IPS-18a (cell line): ENCODE data around the gene SCUBE1.

Experiments used
- H3K27ac ChIP-seq: one replicate; pipeline ENCODE4 v1.5.1; 2013; ENCODE audit warnings: low read length
- H3K27me3 ChIP-seq: one replicate; pipeline ENCODE4 v1.6.1; 2013; ENCODE audit warnings: mild to moderate bottlenecking, low read length; ENCODE audit not compliant: control insufficient read depth, insufficient read depth
- H3K36me3 ChIP-seq: one replicate; pipeline ENCODE4 v1.6.1; 2013; ENCODE audit warnings: low read depth, low read length; ENCODE audit not compliant: control insufficient read depth
- H3K4me1 ChIP-seq: one replicate; pipeline ENCODE4 v1.6.1; 2013; ENCODE audit warnings: low read depth, low read length; ENCODE audit not compliant: control insufficient read depth
- H3K4me3 ChIP-seq: one replicate; pipeline ENCODE4 v1.5.1; 2013; ENCODE audit warnings: low read length
- H3K9ac ChIP-seq: one replicate; pipeline ENCODE4 v1.6.1; 2013; ENCODE audit warnings: mild to moderate bottlenecking, low read length, moderate library complexity
- H3K9me3 ChIP-seq: one replicate; pipeline ENCODE4 v1.6.1; 2013; ENCODE audit warnings: low read depth, low read length; ENCODE audit not compliant: control insufficient read depth

Gene SCUBE1

DNA sequence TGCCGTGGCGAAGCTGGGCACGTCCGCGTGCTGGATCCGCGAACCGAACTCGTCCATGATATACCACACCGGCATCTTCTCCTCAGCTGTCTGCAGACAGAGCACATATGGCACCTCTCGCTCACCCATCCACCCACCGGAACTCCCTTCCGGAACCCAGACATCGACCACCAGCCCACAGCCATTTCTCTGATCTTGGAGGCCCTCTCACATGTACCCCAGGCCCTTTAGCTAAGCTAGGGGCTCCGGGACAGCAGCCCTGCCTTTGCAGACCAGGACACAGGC lies 163.3 kb downstream of the SCUBE1 start:
- Histone ChIP-seq H3K36me3 (peaks cover 52% of the 10 kb centered on the region), H3K27ac (no peak overlapping the region), H3K4me1 (no peaks in the 10 kb centered on the region), H3K9me3 (no peaks in the 10 kb centered on the region), H3K9ac (no peak overlapping the region), H3K27me3 (no peaks in the 10 kb centered on the region), H3K4me3 (no peak overlapping the region)

DNA sequence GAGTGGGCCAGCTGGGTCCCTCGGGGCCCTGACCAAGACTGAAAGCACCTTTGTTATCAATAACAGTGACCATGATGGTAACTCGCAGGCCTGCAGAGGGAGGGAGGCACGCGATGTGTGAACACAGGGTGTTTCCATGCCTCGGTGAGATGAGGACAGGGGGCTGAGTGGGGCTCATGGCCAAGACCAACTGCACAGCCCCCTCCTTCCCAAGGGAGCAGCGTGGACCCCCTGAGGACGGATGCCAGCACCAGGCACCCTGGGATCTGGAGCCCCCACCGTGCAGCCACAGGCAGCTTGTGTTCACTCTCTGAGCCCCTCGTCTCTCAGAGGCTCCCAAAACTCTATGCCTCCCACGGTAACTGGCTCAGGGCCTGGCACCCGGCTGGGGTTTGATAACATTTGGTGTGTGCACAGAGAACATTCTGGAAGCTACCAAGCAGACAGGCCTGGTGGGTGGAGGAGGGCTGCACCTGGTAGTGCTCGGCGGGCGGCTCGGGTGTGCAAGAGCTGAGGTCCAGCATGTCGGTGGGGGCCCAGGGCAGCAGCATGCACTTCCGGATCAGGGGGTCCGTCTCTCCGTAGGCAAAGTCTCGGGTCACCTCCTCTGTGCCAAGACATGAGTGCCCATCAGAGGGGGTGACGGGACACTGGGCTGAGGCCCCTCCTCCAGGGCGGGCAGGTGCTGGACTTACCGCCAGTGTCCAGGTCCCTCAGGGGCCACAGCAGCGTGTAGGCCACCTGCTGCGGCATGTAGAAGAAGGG lies 163.8 kb downstream of the SCUBE1 start:
- Histone ChIP-seq H3K27ac (no peak overlapping the region), H3K4me1 (no peaks in the 10 kb centered on the region), H3K36me3 (peaks cover 57% of the 10 kb centered on the region), H3K27me3 (no peaks in the 10 kb centered on the region), H3K4me3 (no peak overlapping the region), H3K9ac (no peak overlapping the region), H3K9me3 (no peaks in the 10 kb centered on the region)

DNA sequence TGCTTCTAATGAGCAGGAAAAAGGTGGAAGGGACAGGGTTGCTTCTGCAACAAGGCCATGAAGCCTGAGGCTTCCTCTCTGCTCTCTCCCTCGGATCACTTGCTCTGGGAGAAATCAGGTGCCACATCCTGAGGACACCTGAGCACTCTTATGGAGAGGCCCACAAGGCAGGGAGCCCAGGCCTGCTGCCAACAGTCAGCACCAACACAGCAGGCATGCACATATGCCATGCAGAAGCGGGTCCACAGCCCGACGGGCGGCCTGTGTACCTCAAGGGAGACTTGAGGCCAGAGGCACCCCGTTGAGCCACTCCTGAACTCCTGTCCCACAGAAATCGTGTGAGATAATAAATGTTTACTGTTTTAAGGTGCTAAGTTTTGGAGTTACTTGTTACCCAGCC lies 165.7 kb downstream of the SCUBE1 start:
- Histone ChIP-seq H3K9me3 (no peaks in the 10 kb centered on the region), H3K36me3 (peaks cover 72% of the 10 kb centered on the region), H3K9ac (no peak overlapping the region), H3K27me3 (no peaks in the 10 kb centered on the region), H3K4me1 (no peaks in the 10 kb centered on the region), H3K4me3 (no peak overlapping the region), H3K27ac (no peak overlapping the region)

DNA sequence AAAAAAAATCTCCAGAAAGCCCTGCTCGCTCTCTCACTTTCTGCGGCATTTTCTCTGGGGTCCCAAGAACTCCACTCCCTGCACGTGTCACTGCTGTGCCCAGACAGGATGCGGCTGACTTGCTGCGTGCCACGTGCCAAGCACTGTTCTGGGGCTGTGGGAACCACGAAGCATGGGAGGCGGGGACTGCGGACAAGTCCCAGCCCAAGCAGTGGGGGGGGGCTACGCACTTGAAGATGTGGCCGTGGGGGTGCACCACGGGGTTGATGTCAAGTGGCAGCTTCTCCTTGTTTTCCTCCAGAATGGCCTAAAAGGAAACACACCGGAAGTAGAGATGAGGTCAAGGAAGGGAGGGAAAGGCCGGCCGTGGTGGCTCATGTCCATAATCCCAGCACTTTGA lies 167.1 kb downstream of the SCUBE1 start:
- H3K4me3 ChIP-seq: no peak overlapping the region
- H3K27ac ChIP-seq: no peak overlapping the region
- no peaks in the 10 kb centered on the region for H3K4me1 ChIP-seq
- no peaks in the 10 kb centered on the region for H3K27me3 ChIP-seq
- peaks cover 73% of the 10 kb centered on the region for H3K36me3 ChIP-seq
- no peaks in the 10 kb centered on the region for H3K9me3 ChIP-seq
- no peak overlapping the region for H3K9ac ChIP-seq

DNA sequence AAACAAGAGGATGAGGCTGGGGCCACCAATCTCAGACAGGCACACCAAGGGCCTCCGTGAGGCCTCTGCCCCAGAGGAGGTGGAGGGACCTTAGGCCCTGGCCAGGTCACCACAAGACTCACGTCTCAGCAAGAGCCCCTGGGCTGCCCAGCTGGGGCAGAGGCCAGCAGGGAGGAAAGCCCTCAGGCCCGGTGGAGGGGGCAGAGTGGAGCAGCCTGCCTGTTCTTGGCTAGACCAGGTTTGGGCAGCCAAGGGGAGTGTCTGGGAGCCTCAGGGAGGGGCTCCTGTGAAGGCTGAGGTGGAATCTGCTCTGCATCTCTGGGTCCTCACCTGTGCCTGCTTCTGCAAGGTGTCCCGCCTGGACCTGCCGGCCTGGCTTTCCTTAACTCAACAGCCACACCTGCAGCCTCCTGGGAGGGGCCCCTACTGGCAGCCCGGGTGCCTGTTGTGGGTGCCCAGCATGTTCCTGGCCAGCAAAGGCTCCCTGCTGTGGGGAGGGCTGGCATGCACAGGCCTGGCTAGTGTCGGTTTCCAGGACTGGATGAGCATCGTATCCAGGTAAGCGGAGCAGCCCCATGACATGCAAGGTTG lies 168.1 kb downstream of the SCUBE1 start:
- Histone ChIP-seq H3K36me3 (peaks cover 72% of the 10 kb centered on the region), H3K4me3 (no peak overlapping the region), H3K9me3 (no peaks in the 10 kb centered on the region), H3K27ac (no peak overlapping the region), H3K9ac (no peak overlapping the region), H3K4me1 (no peaks in the 10 kb centered on the region), H3K27me3 (no peaks in the 10 kb centered on the region)

DNA sequence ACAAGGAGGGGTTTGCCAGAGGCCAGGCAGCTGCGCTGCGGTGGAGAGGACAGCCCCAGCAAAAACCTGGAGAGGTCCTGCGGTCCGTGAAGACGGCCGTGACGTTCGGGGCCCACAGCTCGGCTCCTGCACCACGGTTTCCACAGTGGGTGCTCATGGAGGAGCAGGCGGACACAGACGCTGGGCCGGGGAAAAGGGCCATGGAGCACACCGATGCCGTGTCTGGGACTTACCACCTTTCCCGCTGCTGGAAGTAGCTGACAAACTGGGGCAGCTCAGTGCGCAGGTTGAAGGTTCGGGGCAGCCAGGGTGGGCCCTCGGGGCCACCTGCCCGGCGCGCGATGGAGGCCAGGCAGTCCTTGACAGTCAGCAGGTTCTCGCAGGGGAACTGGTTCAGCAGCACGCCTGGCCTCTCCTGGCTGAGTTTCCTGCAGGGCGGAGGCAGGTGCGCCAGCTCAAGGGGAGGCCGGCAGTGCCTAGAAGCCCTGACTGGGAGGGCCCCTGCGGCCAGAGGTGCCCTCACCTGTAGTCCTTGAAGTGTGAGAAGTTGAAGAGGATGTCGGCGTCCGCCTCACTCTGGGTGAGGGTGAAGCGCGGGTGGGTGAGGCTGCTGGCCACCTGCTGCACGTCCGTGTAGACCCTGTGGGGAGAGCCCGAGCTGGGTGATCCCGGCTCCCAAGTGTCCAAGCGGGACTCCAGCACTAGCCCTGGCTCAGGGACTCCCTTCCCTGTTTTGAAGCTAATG lies 169.0 kb downstream of the SCUBE1 start:
- H3K9me3 ChIP-seq: no peaks in the 10 kb centered on the region
- no peak overlapping the region for H3K4me3 ChIP-seq
- H3K27me3 ChIP-seq: no peaks in the 10 kb centered on the region
- H3K4me1 ChIP-seq: no peaks in the 10 kb centered on the region
- H3K9ac ChIP-seq: no peak overlapping the region
- peaks cover 70% of the 10 kb centered on the region for H3K36me3 ChIP-seq
- H3K27ac ChIP-seq: no peak overlapping the region

DNA sequence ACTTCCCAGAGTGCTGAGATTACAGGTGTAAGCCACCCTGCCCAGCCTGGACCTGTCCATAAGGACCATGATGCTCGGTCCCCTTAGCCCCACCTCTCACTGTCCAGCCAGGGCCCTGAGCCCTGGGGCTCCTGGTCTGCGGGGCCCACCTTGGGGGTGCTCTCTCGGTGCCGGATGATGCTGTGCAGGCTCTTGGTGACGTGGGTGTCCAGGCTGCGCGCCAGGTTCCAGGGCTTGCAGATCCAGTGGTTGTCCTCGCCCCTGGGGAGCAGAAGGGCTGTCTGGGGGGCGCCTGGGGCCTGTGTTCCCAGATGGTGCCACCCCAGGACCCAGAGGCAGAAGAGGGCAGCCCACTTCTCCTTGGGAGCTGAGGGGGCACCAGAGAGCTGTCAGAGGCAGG lies 169.6 kb downstream of the SCUBE1 start:
- H3K4me1 ChIP-seq: no peaks in the 10 kb centered on the region
- no peaks in the 10 kb centered on the region for H3K9me3 ChIP-seq
- no peak overlapping the region for H3K27ac ChIP-seq
- H3K27me3 ChIP-seq: no peaks in the 10 kb centered on the region
- no peak overlapping the region for H3K4me3 ChIP-seq
- peaks cover 64% of the 10 kb centered on the region for H3K36me3 ChIP-seq
- H3K9ac ChIP-seq: no peak overlapping the region

DNA sequence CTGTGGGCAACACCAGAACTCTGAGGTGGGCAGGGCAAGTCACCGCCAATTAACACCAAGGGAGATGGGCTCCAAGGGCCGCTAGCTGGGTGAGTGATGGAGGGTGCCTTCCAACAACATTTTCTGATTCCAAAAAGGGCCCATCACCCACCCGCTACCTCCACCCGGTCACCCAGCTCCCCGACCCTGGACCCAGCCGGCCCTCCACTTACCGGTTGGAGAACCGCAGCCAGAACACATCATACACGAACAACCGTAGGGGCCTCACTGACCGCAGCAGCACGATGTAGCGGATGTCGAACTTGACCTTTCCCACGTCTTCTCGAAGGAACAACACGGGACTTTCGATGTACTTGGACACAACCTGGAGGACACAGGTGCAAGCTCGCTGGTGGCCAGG lies 171.0 kb downstream of the SCUBE1 start:
- H3K36me3 ChIP-seq: peaks cover 67% of the 10 kb centered on the region
- no peaks in the 10 kb centered on the region for H3K9me3 ChIP-seq

DNA sequence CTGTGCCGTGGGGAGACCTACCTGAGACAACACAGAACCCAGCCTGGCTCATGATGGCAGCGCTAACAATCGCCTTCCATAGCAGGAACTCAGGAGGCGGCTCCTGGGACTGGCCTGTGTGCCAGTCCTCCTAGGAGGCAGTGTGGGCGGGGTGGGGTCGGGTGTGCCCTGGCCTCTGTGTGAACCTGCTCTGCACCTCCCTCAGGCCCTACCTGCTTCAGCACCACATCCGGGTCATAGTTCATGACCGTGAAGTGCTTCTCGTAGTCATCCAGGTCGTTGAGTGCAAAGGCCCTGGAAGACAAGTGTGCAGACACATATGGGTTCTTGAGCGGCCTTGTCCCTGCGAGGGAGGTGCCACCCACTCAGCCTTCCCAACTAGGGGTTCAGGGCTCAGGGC lies 171.6 kb downstream of the SCUBE1 start:
- Histone ChIP-seq H3K9me3 (no peaks in the 10 kb centered on the region), H3K27ac (no peak overlapping the region), H3K27me3 (no peaks in the 10 kb centered on the region), H3K36me3 (peaks cover 67% of the 10 kb centered on the region), H3K4me1 (no peaks in the 10 kb centered on the region), H3K9ac (no peak overlapping the region), H3K4me3 (no peak overlapping the region)

More for the DNA sequence above, 171.0 kb downstream of the SCUBE1 start:
- H3K4me3 ChIP-seq: no peak overlapping the region
- H3K27ac ChIP-seq: no peak overlapping the region
- no peaks in the 10 kb centered on the region for H3K27me3 ChIP-seq
- no peaks in the 10 kb centered on the region for H3K4me1 ChIP-seq
- no peak overlapping the region for H3K9ac ChIP-seq

DNA sequence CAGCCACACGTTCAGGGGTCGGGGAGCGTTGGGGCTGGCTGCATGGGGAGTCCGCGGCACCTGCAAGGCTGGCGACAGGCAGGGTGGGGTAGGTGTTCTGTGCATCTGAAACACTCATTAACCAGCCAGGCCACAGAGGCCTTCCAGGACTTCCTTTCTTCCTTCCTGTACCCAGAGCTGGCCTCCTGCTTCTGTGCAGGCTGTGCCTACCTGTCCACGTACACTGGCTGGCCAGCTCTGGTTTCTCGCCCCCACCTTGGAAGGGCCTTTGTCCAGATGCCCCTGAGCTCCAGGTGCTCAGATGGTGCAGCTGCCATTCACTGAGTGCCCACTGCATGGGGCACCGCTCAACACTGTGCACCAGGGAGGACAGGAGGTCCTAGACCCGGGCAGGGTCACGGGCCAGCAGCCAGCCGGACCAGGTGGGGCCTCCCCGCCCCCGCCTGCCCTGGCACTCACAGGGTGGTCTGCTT lies 172.1 kb downstream of the SCUBE1 start:
- Histone ChIP-seq H3K9ac (no peak overlapping the region), H3K27me3 (no peaks in the 10 kb centered on the region), H3K4me3 (no peak overlapping the region), H3K27ac (no peak overlapping the region), H3K9me3 (no peaks in the 10 kb centered on the region), H3K36me3 (peaks cover 66% of the 10 kb centered on the region), H3K4me1 (no peaks in the 10 kb centered on the region)

DNA sequence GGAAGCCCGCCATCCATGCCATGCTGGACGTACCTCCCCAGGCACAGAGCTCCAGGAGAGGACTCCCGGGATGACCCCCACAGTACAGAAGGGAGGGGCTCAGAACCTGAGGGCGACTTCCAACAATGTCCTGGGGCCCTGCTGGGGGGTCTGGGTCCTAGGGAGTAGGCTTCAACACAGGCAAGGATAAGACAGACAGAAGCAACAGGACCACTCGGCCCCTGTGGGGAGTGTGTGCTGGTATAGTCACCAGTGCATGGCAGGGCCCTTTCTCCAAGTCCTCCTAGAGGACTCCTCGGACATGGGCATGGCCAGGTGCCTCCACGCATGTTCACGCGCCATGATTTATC lies 173.1 kb downstream of the SCUBE1 start:
- H3K27me3 ChIP-seq: no peaks in the 10 kb centered on the region
- H3K9ac ChIP-seq: no peak overlapping the region
- H3K36me3 ChIP-seq: peaks cover 62% of the 10 kb centered on the region
- H3K4me3 ChIP-seq: no peak overlapping the region
- H3K27ac ChIP-seq: no peak overlapping the region
- no peaks in the 10 kb centered on the region for H3K4me1 ChIP-seq
- no peaks in the 10 kb centered on the region for H3K9me3 ChIP-seq
